HUES48 (cell line): ENCODE data around the gene OR4C16.

ENCODE experiments used
- H3K27ac ChIP-seq: one replicate; pipeline ENCODE4 v1.7.0; 2013; ENCODE audit warnings: low read depth, low read length, inconsistent platforms
- H3K27me3 ChIP-seq: 2 replicates; pipeline ENCODE4 v1.6.1; 2013; ENCODE audit warnings: mild to moderate bottlenecking, low read length; ENCODE audit not compliant: control insufficient read depth, insufficient read depth
- H3K36me3 ChIP-seq: 2 replicates; pipeline ENCODE4 v1.6.1; 2013; ENCODE audit warnings: low read length; ENCODE audit not compliant: control insufficient read depth, insufficient read depth
- H3K4me1 ChIP-seq: 2 replicates; pipeline ENCODE4 v1.6.1; 2013; ENCODE audit warnings: mild to moderate bottlenecking, low read length; ENCODE audit not compliant: control insufficient read depth, insufficient read depth
- H3K4me3 ChIP-seq: 2 replicates; pipeline ENCODE4 v1.5.1; 2013; ENCODE audit warnings: mild to moderate bottlenecking, low read depth, low read length
- H3K9ac ChIP-seq: 2 replicates; pipeline ENCODE4 v1.6.1; 2013; ENCODE audit warnings: mild to moderate bottlenecking, low read depth, low read length, moderate library complexity
- H3K9me3 ChIP-seq: 2 replicates; pipeline ENCODE4 v1.6.1; 2013; ENCODE audit warnings: low read length; ENCODE audit not compliant: control insufficient read depth, insufficient read depth

The OR4C16 gene

GRCh38 chr11:55571828-55572227 lies at the start of gene OR4C16:
TSS of gene OR4C16 (plus strand) at chr11:55572128. CDS start at chr11:55572128, 0 bp downstream.
- Histone ChIP-seq H3K9ac (no peak within 1 kb of the TSS), H3K27ac (no peak within 1 kb of the TSS), H3K9me3 (peaks cover 84% of the 10 kb centered on the region)

GRCh38 chr11:55554169-55554568 lies 17.8 kb upstream of the OR4C16 start, which contains the start of gene OR4C15:
TSS of gene OR4C15 (plus strand) at chr11:55554469. CDS start at chr11:55554469, 0 bp downstream.
- Histone ChIP-seq H3K9ac (no peak within 1 kb of the TSS), H3K4me1 (no peaks in the 10 kb centered on the region), H3K27ac (no peak within 1 kb of the TSS), H3K27me3 (no peaks in the 10 kb centered on the region), H3K36me3 (no peaks in the 10 kb centered on the region), H3K4me3 (no peak within 1 kb of the TSS), H3K9me3 (peaks cover 86% of the 10 kb centered on the region)

More at GRCh38 chr11:55571828-55572227, at the start of gene OR4C16:
- Histone ChIP-seq H3K36me3 (no peaks in the 10 kb centered on the region), H3K27me3 (no peaks in the 10 kb centered on the region), H3K4me3 (peak within 1 kb of the TSS; percentile 8; the same call in 1 of the 2 replicates), H3K4me1 (no peaks in the 10 kb centered on the region)

GRCh38 chr11:55572548-55572947 lies 620 bp downstream of the OR4C16 start:
- Histone ChIP-seq H3K27me3 (no peaks in the 10 kb centered on the region), H3K9me3 (peaks cover 90% of the 10 kb centered on the region), H3K9ac (no peak overlapping the region), H3K4me3 (peak overlapping the region; percentile 8; the same call in 1 of the 2 replicates), H3K4me1 (no peaks in the 10 kb centered on the region), H3K36me3 (no peaks in the 10 kb centered on the region), H3K27ac (no peak overlapping the region)

GRCh38 chr11:55607545-55607944 lies 35.6 kb downstream of the OR4C16 start, which contains the start of gene OR4C11:
TSS of gene OR4C11 (minus strand) at chr11:55607645. CDS start at chr11:55604373, 3,272 bp downstream.
- Histone ChIP-seq H3K9me3 (peaks cover 88% of the 10 kb centered on the region), H3K27me3 (no peaks in the 10 kb centered on the region), H3K36me3 (no peaks in the 10 kb centered on the region)

More at GRCh38 chr11:55607545-55607944, 35.6 kb downstream of the OR4C16 start, which contains the start of gene OR4C11:
- Histone ChIP-seq H3K27ac (no peak within 1 kb of the TSS), H3K9ac (no peak within 1 kb of the TSS), H3K4me3 (peak within 1 kb of the TSS; percentile 8; the same call in 1 of the 2 replicates), H3K4me1 (no peaks in the 10 kb centered on the region)
